Hepatocyte (in vitro differentiated cells): Measurements from ENCODE around the gene KRTAP10-1.

Experiments
- EZH2 ChIP-seq: fragments of 200-600 bp; sonication (generic); IDR thresholded peaks from 2 replicates; pipeline ENCODE4 v1.6.1; 2016; ENCODE audit warnings: antibody characterized with exemption, mild to moderate bottlenecking, borderline replicate concordance
- TF ChIP-seq, protein P1 (sequence below): fragments of 200-600 bp; sonication (generic); IDR thresholded peaks from 2 replicates; pipeline ENCODE4 v1.5.1; 2016; ENCODE audit warnings: antibody characterized with exemption, mild to moderate bottlenecking; ENCODE audit not compliant: poor library complexity

DNA sequence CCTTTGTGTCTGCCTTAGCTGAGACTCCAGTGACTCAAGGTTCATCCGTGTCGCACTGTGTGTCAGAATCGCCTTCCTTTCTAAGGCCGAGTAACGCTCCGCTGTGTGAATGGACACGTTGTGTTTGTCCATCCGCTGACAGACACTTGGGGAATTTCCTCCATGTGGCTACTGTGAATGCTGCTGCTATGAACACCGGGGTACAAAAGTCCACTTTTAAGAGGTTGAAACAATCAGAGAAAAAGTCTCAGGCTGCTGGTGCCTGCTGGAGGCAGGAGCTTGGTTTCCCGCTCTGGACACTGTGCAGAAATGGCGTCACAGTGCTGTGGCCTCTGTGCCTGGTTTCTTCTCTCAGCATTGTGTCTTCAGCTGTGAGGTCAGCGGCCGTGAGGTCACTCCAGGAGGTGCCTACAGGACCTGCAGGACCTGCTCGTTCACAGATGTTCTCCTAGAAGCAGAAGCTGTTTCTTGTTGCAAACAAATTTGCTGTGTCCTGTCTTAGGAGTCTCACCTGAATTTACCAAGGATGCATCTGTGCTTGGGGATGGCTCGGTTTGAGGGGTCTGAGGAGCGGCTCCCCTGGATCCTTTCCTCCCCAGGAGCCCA is 34.2 kb downstream of the KRTAP10-1 start:
- TF ChIP-seq EZH2, result no peak
- TF ChIP-seq, protein P1, sequence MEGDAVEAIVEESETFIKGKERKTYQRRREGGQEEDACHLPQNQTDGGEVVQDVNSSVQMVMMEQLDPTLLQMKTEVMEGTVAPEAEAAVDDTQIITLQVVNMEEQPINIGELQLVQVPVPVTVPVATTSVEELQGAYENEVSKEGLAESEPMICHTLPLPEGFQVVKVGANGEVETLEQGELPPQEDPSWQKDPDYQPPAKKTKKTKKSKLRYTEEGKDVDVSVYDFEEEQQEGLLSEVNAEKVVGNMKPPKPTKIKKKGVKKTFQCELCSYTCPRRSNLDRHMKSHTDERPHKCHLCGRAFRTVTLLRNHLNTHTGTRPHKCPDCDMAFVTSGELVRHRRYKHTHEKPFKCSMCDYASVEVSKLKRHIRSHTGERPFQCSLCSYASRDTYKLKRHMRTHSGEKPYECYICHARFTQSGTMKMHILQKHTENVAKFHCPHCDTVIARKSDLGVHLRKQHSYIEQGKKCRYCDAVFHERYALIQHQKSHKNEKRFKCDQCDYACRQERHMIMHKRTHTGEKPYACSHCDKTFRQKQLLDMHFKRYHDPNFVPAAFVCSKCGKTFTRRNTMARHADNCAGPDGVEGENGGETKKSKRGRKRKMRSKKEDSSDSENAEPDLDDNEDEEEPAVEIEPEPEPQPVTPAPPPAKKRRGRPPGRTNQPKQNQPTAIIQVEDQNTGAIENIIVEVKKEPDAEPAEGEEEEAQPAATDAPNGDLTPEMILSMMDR, result no peak
